ENCODE results near the gene SMIM5.

GRCh38 chr17:75623386-75623785, 9.8 kb upstream of the SMIM5 start:
- no peak for TF ChIP-seq POLR2A (IDR thresholded peaks at IDR 0.05)
- no peak for TF ChIP-seq CTCF (IDR thresholded peaks at IDR 0.05)
